ENCODE results near the gene LARGE1. TPM values are rescaled to one million over a fixed set of nuclear protein-coding genes. Genes with fewer than 3 reads are reported as not detected.
"Not testable (repeated sequence)": the region's sequence is repeated elsewhere in the genome, so short reads cannot be mapped to it uniquely, and the experiment has no call there.

The LARGE1 gene
- total RNA-seq, 2 experiments from 2014 or later = 0.81 to 2.0 TPM

DNA sequence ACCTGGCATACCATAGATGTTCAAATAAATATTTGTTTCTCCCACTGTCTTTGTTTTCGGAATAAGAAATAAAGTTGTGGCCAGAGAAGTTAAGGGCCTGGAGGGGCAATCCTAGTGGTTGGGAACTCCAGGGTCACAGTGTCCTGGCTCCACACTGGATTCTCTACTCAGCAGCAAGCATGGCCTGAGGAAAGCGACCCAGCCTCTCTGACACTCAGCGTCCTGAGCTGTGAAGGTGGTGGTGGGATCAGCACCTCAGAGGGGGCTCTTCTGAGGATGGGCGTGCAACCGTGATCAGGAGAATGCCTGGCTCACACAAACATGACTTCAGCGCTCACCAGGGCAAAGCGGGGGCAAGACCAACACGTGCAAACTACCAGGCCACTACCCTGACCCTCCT is 59.9 kb downstream of the LARGE1 start:
- Mint-ChIP-seq H3K9me3 (peaks cover 5% of the 10 kb centered on the region), H3K27ac (no peak overlapping the region), H3K4me3 (no peak overlapping the region), H3K27me3 (no peaks in the 10 kb centered on the region), H3K36me3 (no peaks in the 10 kb centered on the region), H3K4me1 (ENCODE audit: low read depth) (no peaks in the 10 kb centered on the region)
- ChIA-PET CTCF (no interaction called here), POLR2A (no interaction called here)
- intact Hi-C loops (cut with micrococcal nuclease) = no loop called here
- no peak for DNase-seq

DNA sequence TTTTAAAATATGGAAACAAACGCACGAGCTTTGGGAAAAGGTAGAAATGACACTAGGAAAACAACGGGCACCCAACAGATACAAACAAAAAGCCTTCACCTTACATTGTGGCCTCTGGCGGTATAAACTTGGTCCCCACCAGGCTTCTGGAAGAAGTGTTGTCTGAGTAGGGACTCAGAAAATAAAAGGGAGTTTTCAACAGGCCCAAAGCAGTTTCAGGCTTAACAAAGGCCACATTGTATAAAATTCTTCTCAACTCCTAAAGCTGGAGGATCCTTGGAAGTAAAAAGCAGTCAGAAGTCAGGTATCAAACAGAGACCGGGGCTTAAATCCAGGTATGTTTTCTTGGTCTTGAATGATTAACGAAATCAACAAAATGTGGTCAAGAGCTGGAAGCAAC is 61.0 kb downstream of the LARGE1 start:
- Mint-ChIP-seq H3K4me3 (no peak overlapping the region), H3K9me3 (peaks cover 5% of the 10 kb centered on the region), H3K27me3 (no peaks in the 10 kb centered on the region), H3K27ac (no peak overlapping the region), H3K36me3 (no peaks in the 10 kb centered on the region), H3K4me1 (ENCODE audit: low read depth) (peaks cover 1% of the 10 kb centered on the region)
- intact Hi-C loops (cut with micrococcal nuclease) = no loop called here
- ChIA-PET POLR2A (no interaction called here), CTCF (no interaction called here)
- no peak for DNase-seq

GRCh38 chr22:33858653-33859052 is 61.6 kb downstream of the LARGE1 start:
- H3K9me3 Mint-ChIP-seq; H3K4me1 Mint-ChIP-seq (ENCODE audit: low read depth); H3K4me3 Mint-ChIP-seq; DNase-seq; H3K27me3 Mint-ChIP-seq; H3K36me3 Mint-ChIP-seq; POLR2A ChIA-PET; H3K27ac Mint-ChIP-seq; CTCF ChIA-PET; intact Hi-C loops (cut with micrococcal nuclease): not testable (repeated sequence)

- intact Hi-C loops (cut with micrococcal nuclease); H3K27ac Mint-ChIP-seq; H3K36me3 Mint-ChIP-seq; H3K4me3 Mint-ChIP-seq; H3K27me3 Mint-ChIP-seq; POLR2A ChIA-PET; DNase-seq; H3K9me3 Mint-ChIP-seq; CTCF ChIA-PET: not testable (repeated sequence)
- H3K4me1 Mint-ChIP-seq (ENCODE audit: low read depth) = peaks cover 14% of the 10 kb centered on the region
These were observed 62.5 kb downstream of the LARGE1 start for GRCh38 chr22:33857767-33858166.

GRCh38 chr22:33854724-33855123 is 65.6 kb downstream of the LARGE1 start:
- H3K36me3 Mint-ChIP-seq = no peaks in the 10 kb centered on the region
- CTCF ChIA-PET = no interaction called here
- H3K4me1 Mint-ChIP-seq (ENCODE audit: low read depth) = peaks cover 14% of the 10 kb centered on the region
- no peaks in the 10 kb centered on the region for H3K27me3 Mint-ChIP-seq
- DNase-seq = no peak
- no peak overlapping the region for H3K27ac Mint-ChIP-seq
- H3K4me3 Mint-ChIP-seq = no peak overlapping the region
- intact Hi-C loops (cut with micrococcal nuclease) = no loop called here
- POLR2A ChIA-PET = no interaction called here
- H3K9me3 Mint-ChIP-seq = peaks cover 5% of the 10 kb centered on the region

DNA sequence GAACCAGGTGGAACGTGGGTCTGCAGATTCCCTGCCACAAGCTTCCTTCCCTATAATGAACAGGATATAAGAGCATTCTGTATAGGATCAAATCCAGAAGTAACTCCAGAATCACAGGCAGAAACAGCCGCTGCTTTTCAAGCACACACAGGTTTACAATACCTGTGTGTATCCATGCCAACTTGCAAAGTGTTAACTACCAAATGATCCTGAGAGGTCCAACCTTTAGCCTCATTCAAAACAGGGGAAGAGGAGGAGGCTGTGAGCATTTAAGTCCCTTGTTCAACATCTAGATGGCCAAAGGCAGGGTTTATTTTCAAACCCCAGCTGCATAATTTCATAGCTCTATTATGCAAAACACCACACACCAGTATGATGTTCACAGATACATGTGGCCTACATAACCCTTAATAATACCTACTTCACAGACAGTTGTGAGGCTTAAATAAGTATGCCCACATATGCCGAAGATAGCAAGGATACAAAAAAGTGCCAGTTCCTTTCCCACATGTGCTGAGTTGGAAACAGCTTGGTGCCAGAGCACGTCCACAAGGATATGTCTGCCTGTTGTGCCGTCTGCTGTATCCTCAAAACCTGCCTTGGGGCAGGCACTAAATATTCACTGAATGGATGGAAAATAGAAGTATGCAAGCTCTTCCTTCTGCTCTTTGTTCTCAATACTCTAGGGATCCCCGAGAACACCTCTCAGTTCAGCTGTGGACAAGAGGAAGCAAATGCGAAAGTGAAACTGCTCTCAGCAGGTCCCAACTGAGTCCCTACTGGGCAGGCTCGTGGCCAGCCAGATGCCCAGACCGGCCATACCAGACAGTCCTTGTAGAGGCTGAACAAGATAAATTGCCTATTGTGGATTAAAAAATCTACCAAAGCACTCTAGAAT is 66.8 kb downstream of the LARGE1 start:
- CTCF ChIA-PET = no interaction called here
- intact Hi-C loops (cut with micrococcal nuclease) = no loop called here
- Mint-ChIP-seq H3K9me3 (peaks cover 6% of the 10 kb centered on the region), H3K36me3 (no peaks in the 10 kb centered on the region), H3K27me3 (no peaks in the 10 kb centered on the region), H3K4me3 (peak overlapping the region; percentile 50), H3K4me1 (ENCODE audit: low read depth) (peaks cover 14% of the 10 kb centered on the region), H3K27ac (no peak overlapping the region)
- peak; percentile 13 for DNase-seq
- POLR2A ChIA-PET = no interaction called here

DNA sequence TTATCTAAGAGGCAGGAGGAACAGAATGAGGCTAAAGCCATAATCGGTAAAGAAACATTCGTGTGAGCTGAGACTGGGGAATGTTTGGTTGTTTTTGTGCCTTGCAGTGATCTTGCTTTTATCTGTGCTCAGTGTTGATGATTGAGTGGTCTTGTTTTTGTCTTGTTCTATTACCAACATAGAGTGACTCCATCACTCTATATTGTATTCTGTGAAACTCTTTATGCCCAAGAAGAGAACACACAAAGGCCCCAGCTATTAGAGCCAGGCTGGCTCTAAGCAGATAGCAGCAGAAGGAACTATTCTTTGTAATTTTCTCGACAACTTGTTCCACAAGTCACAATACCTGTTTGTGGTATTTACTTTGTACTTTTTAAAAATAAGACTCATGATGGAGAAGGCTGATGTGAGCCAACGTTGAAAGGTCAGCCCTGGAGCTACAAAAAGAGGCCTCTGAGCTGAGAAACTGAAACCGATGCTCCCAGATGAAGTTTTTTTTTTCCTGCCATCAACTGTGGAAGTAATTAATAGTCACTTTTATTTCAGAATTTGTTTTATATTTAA is 68.4 kb downstream of the LARGE1 start:
- DNase-seq = no peak
- no peaks in the 10 kb centered on the region for H3K27me3 Mint-ChIP-seq
- ChIA-PET CTCF (no interaction called here), POLR2A (no interaction called here)
- H3K4me1 Mint-ChIP-seq (ENCODE audit: low read depth) = peaks cover 14% of the 10 kb centered on the region
- no peak overlapping the region for H3K27ac Mint-ChIP-seq
- H3K4me3 Mint-ChIP-seq = no peak overlapping the region
- intact Hi-C loops (cut with micrococcal nuclease) = no loop called here
- no peaks in the 10 kb centered on the region for H3K36me3 Mint-ChIP-seq
- H3K9me3 Mint-ChIP-seq = peaks cover 12% of the 10 kb centered on the region

DNA sequence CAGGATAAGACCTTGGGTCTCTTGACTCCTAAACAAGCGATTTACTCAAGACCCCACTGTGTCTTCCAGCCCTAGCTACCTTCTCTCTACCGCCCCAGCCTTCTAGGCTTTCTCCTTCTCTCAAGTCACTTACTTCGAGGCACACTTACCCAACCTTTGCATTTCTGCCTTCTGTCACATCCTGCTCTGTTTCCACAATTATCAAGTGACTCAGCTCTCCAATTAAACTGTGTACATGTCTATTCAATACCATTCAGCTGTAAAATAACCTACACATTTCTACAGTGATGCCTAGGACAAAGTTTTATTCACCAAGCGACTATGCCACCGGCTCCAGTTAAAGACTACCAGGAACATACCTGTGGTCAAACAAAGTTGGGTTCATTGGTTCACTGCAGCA is 69.0 kb downstream of the LARGE1 start:
- peaks cover 18% of the 10 kb centered on the region for H3K9me3 Mint-ChIP-seq
- H3K36me3 Mint-ChIP-seq = no peaks in the 10 kb centered on the region
- ChIA-PET POLR2A (no interaction called here), CTCF (no interaction called here)
- peaks cover 14% of the 10 kb centered on the region for H3K4me1 Mint-ChIP-seq (ENCODE audit: low read depth)
- intact Hi-C loops (cut with micrococcal nuclease) = no loop called here
- DNase-seq = no peak
- no peak overlapping the region for H3K4me3 Mint-ChIP-seq
- no peak overlapping the region for H3K27ac Mint-ChIP-seq
- H3K27me3 Mint-ChIP-seq = no peaks in the 10 kb centered on the region

DNA sequence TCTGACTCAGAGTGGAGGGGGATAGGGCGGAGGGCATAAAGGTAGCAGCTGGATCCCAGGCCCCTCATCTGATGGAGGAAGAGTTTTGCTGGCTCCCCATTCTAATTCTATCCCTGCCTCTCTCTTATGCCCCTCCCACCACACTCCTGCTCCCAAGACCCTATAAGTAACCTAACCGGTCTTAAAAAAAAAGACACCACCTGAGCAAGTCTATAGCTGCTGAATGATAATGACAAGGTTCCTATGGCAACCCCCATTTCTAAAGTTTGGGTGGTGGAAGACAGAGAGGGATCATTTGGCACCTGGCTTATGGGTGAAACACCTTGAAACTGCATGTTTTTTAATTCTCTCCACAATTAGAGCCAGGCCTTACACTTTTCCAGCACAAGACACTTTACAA is 69.6 kb downstream of the LARGE1 start:
- Mint-ChIP-seq H3K9me3 (peaks cover 21% of the 10 kb centered on the region), H3K27ac (no peak overlapping the region), H3K36me3 (no peaks in the 10 kb centered on the region), H3K27me3 (no peaks in the 10 kb centered on the region), H3K4me3 (no peak overlapping the region), H3K4me1 (ENCODE audit: low read depth) (peaks cover 14% of the 10 kb centered on the region)
- ChIA-PET POLR2A (no interaction called here), CTCF (interaction anchor here (0.6 kb wide), 1 partner anchor 71 kb away, joined by 3 read pairs; no protein-coding TSS in a partner anchor)
- intact Hi-C loops (cut with micrococcal nuclease) = no loop called here
- DNase-seq = no peak

DNA sequence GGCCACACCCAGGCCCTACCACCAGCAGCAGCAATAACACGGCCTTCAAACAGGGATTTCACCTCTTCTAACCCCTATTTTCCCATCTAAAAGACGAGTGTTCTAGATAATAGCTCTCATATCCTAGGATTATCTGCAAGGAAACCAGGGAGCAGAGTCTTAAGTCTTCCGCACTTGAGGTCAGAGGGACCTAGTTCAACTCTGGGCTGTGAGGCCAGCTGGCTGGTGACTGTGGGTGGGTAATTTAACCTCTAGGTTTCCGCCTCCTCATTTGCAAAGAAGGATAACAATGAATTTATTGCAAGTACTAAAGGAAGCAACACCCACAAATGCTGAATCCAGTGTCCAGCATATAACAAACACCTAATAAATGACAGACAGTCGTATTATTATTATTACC is 70.1 kb downstream of the LARGE1 start:
- CTCF ChIA-PET = interaction anchor here (0.6 kb wide), 1 partner anchor 72 kb away, joined by 3 read pairs; no protein-coding TSS in a partner anchor
- H3K9me3 Mint-ChIP-seq = peaks cover 24% of the 10 kb centered on the region
- POLR2A ChIA-PET = no interaction called here
- H3K4me3 Mint-ChIP-seq = no peak overlapping the region
- peaks cover 14% of the 10 kb centered on the region for H3K4me1 Mint-ChIP-seq (ENCODE audit: low read depth)
- no peaks in the 10 kb centered on the region for H3K36me3 Mint-ChIP-seq
- no peak overlapping the region for H3K27ac Mint-ChIP-seq
- H3K27me3 Mint-ChIP-seq = no peaks in the 10 kb centered on the region
- DNase-seq = no peak
- intact Hi-C loops (cut with micrococcal nuclease) = no loop called here

DNA sequence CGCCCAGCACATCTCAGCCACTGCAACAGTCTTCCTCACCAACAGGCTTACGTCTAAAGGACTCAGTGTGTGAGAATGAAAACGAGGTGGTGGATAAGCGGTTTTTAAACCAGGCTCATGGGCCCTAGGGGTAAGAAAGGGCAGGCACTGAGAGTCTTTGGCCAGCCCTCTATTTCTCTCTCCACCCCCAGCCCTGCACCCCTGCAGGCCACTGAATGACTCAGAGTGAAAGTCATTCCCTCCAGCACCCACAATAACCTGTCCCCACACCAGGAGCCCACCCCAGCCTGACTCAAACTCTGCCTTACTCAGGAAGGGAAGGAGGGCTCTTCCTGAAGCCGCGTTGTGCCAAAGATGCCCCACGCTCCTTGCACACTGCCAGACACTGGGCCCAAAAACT is 72.0 kb downstream of the LARGE1 start:
- intact Hi-C loops (cut with micrococcal nuclease) = no loop called here
- Mint-ChIP-seq H3K4me1 (ENCODE audit: low read depth) (peaks cover 4% of the 10 kb centered on the region), H3K27me3 (no peaks in the 10 kb centered on the region), H3K9me3 (peaks cover 24% of the 10 kb centered on the region), H3K27ac (no peak overlapping the region), H3K36me3 (no peaks in the 10 kb centered on the region), H3K4me3 (no peak overlapping the region)
- no peak for DNase-seq
- ChIA-PET CTCF (no interaction called here), POLR2A (no interaction called here)

DNA sequence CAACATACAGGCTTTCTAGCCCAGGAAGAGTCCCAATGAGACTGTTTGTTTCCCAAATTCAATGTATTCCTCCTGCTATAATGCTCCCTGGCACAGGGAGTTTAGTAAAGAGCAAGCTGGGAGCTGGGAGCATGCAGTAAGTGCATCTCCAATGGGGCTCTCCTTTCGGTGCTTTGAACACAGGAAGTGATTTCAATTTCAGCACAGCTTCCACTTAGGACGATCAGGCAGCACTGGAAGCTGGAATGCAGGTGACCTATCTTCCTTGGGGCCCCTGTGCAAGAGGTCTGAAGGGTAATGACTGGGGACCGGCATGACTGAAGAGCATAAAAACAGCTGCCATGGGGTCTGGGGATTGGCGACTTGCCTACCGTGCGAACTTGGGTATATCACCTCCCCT is 76.0 kb downstream of the LARGE1 start:
- Mint-ChIP-seq H3K36me3 (no peaks in the 10 kb centered on the region), H3K4me1 (ENCODE audit: low read depth) (no peaks in the 10 kb centered on the region), H3K4me3 (no peak overlapping the region), H3K9me3 (peaks cover 23% of the 10 kb centered on the region), H3K27me3 (no peaks in the 10 kb centered on the region), H3K27ac (no peak overlapping the region)
- DNase-seq = no peak
- intact Hi-C loops (cut with micrococcal nuclease) = no loop called here
- ChIA-PET POLR2A (no interaction called here), CTCF (no interaction called here)

DNA sequence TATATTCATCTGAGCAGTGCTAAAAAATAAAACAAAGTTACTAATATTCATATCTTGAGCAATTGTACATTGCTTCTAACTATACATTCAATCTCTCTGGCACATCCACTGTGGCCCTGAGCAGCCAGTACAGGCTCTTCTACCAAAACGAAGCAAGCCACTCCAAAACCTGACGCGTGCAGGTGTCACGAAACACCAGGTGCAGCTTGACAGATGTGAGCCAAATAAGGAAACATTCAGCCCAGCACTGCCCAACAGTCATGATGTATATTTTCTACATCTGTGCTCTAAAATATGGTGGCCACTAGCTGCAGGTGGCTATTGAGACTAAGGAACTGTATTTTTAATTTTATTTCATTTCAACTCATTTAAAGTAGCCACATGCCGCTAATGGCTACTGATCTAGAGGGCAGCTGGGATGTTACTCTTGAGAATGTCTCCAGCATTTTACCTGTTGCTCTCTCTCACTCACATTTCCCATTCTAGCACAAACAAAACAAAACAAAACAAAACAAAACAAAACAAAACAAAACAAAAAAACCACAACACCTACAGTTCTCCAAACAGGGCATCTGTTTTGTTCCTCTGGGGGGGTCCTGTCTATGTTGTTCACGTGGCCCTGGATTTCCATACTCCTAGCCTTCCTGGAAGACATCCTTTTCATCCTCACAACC is 77.7 kb downstream of the LARGE1 start:
- Mint-ChIP-seq H3K9me3 (peaks cover 15% of the 10 kb centered on the region), H3K4me3 (no peak overlapping the region), H3K4me1 (ENCODE audit: low read depth) (no peaks in the 10 kb centered on the region), H3K27ac (no peak overlapping the region), H3K27me3 (no peaks in the 10 kb centered on the region), H3K36me3 (no peaks in the 10 kb centered on the region)
- POLR2A ChIA-PET = no interaction called here
- intact Hi-C loops (cut with micrococcal nuclease) = no loop called here
- no peak for DNase-seq
- CTCF ChIA-PET = no interaction called here

All from activated CD4-positive, alpha-beta memory T cell treated with anti-CD3 and anti-CD28 coated beads for 36 hours (primary cell).